Testis (tissue), 3 donors: ENCODE data around the gene KCNIP1. TPM values are rescaled to one million over a fixed set of nuclear protein-coding genes. Genes with fewer than 3 reads are reported as not detected.
"Not testable (repeated sequence)": the region's sequence is repeated elsewhere in the genome, so short reads cannot be mapped to it uniquely, and the experiment has no call there.

ENCODE experiments used
- DNase-seq: peaks from one replicate; pipeline ENCODE4 v3.0.0-alpha.2; 2019
- H3K27ac ChIP-seq, 2 donors: fragments of 200-600 bp; sonication (generic); one replicate each; pipeline ENCODE4 v1.5.1; 2019
- H3K27me3 ChIP-seq: fragments of 200-600 bp; sonication (generic); one replicate; pipeline ENCODE4 v1.5.1; 2019
- H3K36me3 ChIP-seq: fragments of 200-600 bp; sonication (generic); one replicate; pipeline ENCODE4 v1.5.1; 2017; ENCODE audit warnings: low read depth; ENCODE audit errors: missing control alignments
- H3K4me1 ChIP-seq: fragments of 200-600 bp; sonication (generic); one replicate; pipeline ENCODE4 v1.5.1; 2019
- H3K4me3 ChIP-seq, 2 donors: fragments of 200-600 bp; sonication (generic); one replicate each; pipeline ENCODE4 v1.5.1; 2017 to 2019
- H3K9me3 ChIP-seq: fragments of 200-600 bp; sonication (generic); one replicate; pipeline ENCODE4 v1.5.1; 2017
- CTCF ChIP-seq, 3 experiments: fragments of 450-650 bp in 2 of 3; fragments of 200-600 bp in 1 of 3; sonication (generic) in 1 of 3; IDR thresholded peaks; one replicate each; pipeline ENCODE4 v1.5.1; 2016 to 2019; ENCODE audit warnings: antibody characterized with exemption in 3 of 3, mild to moderate bottlenecking in 2 of 3, moderate library complexity in 1 of 3
- POLR2A ChIP-seq: fragments of 450-650 bp; IDR thresholded peaks from one replicate; pipeline ENCODE4 v1.6.1; 2017; ENCODE audit warnings: antibody characterized with exemption, mild to moderate bottlenecking, moderate library complexity
- WGBS, 2 donors: methylation state at CpG; one replicate each; pipeline ENCODE4 v1.1.5; 2018; 5-methylcytosine and 5-hydroxymethylcytosine counted together
- intact Hi-C: fragments of 100-400 bp; cut with DNase I; formaldehyde crosslinking; loops from one replicate; pipeline ENCODE4 v1.15.1; 2023; ENCODE audit warnings: low total_unique reads
- polyA plus RNA-seq: library from polyadenylated mRNA; stranded (reverse); fragments of 350-450 nt; fragmentation: Illumina TruSeq; extraction: RNeasy Lipid Tissue Mini Kit (QIAGEN cat#74804); gene quantifications from one replicate; pipeline ENCODE4 v1.2.3, GENCODE V29; 2014; ENCODE audit warnings: low read depth, low replicate concordance; ENCODE audit not compliant: insufficient read depth
- total RNA-seq, 2 donors: library from RNA; depleted of rRNA; stranded (reverse); fragments of >200 nt; gene quantifications; one replicate each; pipeline ENCODE4 v1.2.3, GENCODE V29; 2016

Gene KCNIP1
- total and polyA plus RNA-seq, 3 donors from 2014 or later: 5.9 to 14.8 (median 13.4) TPM

DNA sequence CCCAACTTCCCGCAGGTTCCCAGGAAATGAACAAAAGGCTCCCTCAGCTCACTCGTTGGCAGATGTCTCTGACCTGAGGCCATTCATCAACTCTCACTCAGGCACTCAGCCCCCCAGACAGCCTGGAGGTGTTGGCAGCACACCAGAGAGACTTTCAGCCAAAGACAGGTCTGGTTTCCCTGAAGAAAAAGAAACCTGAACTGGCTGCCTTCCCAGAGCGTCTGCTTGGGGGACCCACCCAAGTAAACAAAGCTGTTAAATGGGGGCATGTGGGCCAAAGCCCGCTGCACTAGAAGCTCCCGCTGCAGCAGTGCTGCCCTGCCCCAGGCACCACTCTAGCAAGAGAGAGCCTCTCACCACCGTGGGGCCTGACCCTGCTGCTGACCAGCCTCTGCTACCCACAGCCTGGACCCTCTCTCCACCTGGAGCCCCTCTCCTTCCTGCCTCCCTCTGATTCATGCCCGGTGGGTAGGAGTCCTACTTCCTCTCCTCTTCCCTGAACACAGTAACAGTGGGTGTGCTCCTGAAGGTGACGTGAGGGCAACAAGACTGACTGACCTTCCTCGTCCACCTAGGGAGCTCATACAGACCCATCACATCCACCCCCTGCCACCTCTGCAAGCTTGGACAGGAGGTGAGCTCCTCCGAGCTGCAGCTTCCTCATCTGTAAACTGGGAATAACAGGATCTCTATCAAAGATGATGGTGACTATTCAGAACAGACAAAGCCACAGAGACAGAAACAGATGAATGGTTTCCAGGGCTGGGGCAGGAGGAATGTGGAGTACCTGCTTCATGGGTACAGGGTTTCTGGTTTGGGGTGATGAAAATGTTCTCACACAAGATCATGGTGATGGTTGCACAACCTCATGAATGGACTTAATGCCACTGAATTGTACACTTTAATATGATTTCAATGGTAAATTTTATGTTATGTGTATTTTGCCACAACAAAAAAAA is 248.7 kb downstream of the KCNIP1 start:
- Histone ChIP-seq H3K27me3 (no peaks in the 10 kb centered on the region), H3K4me3 (no peak overlapping the region), H3K9me3 (no peaks in the 10 kb centered on the region), H3K27ac (no peak overlapping the region), H3K4me1 (no peaks in the 10 kb centered on the region), H3K36me3 (no peaks in the 10 kb centered on the region)
- WGBS, 2 donors: 62 to 64% methylated on average over 4 to 10 of the region's 10 CpGs
- no peak for TF ChIP-seq POLR2A
- no peak for TF ChIP-seq CTCF (IDR thresholded peaks at IDR 0.05)
- no peak for DNase-seq
- intact Hi-C loops: no loop called here

- DNase-seq: no peak
- no peaks in the 10 kb centered on the region for H3K9me3 ChIP-seq
- no peaks in the 10 kb centered on the region for H3K4me1 ChIP-seq
- intact Hi-C loops: no loop called here
- TF ChIP-seq POLR2A: no peak
- no peak for TF ChIP-seq CTCF (IDR thresholded peaks at IDR 0.05)
- H3K27ac ChIP-seq: no peak overlapping the region
- H3K27me3 ChIP-seq: no peaks in the 10 kb centered on the region
- H3K4me3 ChIP-seq: no peak overlapping the region
- H3K36me3 ChIP-seq: no peaks in the 10 kb centered on the region
Measured at GRCh38 chr5:170753311-170753710, 249.5 kb downstream of the KCNIP1 start.

GRCh38 chr5:170754508-170754907 is 250.7 kb downstream of the KCNIP1 start:
- DNase-seq, H3K27me3 ChIP-seq, intact Hi-C loops, H3K4me3 ChIP-seq, H3K27ac ChIP-seq, H3K9me3 ChIP-seq, H3K36me3 ChIP-seq, H3K4me1 ChIP-seq: not testable (repeated sequence)
- WGBS, 2 donors: 73 to 84% methylated on average over 2 of the region's 2 CpGs

DNA sequence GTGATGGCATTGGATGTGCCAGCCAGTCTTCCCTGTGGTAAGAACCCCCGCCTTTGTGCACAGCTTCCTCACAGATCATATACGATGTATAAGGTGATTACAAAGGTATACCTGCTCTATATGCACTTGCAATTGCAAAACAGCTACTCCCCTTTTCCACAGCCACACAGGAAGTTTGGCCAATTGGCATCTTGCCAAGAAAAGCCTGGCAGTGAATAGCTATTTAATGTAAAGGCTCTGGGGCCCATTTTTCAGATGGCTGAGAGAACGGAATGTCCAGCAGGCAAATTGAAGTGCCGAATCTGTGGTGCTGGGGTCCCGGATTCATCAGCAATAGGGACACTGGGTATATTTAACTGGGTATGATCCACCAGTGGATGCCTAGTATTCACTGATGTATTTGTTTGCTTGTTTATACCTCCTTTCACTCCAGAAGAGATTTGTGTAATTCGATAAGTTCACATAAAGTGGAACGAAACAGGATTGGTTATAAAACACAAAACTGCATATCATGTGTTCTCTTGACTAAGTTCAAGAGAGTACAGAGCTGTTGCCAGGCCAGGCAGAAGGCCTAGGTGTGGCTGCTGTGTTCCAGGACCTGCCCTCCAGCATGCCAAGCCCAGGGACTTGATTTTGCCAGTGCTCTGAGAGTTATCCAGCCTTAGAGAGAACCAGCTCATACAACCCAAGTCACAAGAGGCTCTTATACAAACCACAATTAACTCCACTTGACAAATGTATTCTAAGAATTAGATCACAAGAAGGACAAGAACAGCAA is 252.0 kb downstream of the KCNIP1 start:
- no peaks in the 10 kb centered on the region for H3K4me1 ChIP-seq

More for the DNA sequence above, 252.0 kb downstream of the KCNIP1 start:
- intact Hi-C loops: no loop called here
- no peak for DNase-seq
- TF ChIP-seq POLR2A (no peak), CTCF (IDR thresholded peaks at IDR 0.05) (no peak)
- WGBS, 2 donors: 78 to 79% methylated on average over 7 of the region's 7 CpGs
- no peaks in the 10 kb centered on the region for H3K27me3 ChIP-seq
- H3K27ac ChIP-seq: no peak overlapping the region
- H3K4me3 ChIP-seq: no peak overlapping the region
- no peaks in the 10 kb centered on the region for H3K36me3 ChIP-seq
- H3K9me3 ChIP-seq: no peaks in the 10 kb centered on the region
